NCI-H146 (cell line): ENCODE results near the gene VWA8.
"Not testable (repeated sequence)": the region's sequence is repeated elsewhere in the genome, so short reads cannot be mapped to it uniquely, and the experiment has no call there.

ENCODE experiments used
- DNase-seq: peaks from one replicate; lab custom pipeline; 2025; lab: John Stamatoyannopoulos, UW

Gene VWA8

GRCh38 chr13:41554180-41554579, 406.7 kb downstream of the VWA8 start:
- DNase-seq = no peak

DNA sequence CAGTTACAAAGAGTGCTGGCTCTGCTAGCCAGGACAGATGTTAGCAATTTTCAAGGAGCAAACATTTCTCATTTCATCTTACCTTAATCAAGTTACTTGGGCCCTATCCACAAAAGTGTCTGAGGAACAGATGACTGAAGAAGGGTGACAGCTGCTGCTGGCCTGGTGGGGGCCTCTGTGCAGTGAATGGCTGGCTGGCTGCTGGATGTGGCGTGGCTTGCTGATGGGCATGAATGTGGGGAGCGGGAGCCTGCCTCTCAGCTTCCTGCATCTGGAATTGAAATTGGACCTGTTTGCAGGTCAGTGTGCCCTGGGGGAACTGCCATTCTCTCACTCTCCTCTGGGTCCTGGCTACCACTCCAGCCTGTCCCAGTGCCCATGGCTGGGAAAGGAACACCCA, 408.9 kb downstream of the VWA8 start:
- DNase-seq = no peak

DNA sequence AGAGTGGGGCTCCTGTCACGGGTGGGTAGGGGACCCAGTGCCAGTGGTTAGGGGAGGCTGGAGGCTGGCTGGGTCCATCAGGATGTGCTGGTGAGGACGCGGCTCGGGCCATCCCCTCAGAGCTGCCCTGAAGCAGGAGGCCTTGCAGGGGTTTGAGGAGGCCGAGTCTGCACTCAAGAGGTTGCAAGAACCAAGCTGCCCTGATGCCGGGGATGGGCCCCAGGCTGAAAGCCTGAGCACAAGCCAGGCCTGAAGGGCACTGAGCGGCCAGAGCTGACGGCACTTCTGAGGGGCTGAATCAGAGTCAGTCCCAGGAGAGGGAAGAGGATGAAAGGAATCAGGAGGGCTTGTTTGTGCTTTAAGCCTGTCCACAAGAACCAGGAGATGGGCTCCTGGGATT, 410.6 kb downstream of the VWA8 start:
- no peak for DNase-seq

DNA sequence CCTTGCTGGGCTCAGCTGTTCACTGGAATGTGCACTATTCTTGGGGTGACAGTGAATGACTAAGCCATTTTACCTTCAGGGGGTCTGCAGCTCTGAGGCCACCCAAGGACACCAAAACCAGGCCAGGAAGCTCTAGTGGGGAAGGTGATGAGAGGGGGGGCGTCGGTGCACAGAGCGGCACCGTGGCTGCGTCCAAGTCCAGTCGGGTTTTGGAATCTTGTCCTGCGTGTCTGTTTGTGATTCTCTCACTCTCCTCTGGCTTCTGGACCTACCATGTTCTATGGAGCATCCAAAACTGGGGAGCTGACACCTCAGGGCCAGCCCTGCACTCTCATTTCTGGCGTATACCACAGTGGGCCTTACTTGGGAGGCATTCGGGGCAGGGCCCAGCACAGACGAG, 411.4 kb downstream of the VWA8 start:
- no peak for DNase-seq

GRCh38 chr13:41548910-41549309, 412.0 kb downstream of the VWA8 start:
- DNase-seq = no peak

DNA sequence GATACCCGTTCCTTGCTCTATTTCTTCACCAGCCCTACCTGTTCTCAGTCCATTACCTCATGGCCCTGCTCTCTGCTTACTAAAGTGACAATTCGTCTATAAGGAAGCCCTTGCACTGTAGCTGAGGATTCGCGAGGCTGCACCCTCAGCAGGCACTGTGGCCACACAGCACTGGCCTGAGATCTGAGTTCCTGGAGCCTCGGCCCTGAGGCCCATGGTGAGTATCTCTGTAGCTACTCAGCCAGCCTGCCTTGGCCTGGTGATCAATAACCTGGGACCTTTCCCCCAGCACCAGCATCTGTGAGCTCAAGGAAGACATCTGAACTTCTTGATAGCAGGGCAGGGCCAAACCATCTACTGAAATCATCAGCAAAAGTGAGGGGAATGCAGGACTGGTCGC, 412.9 kb downstream of the VWA8 start:
- no peak for DNase-seq

DNA sequence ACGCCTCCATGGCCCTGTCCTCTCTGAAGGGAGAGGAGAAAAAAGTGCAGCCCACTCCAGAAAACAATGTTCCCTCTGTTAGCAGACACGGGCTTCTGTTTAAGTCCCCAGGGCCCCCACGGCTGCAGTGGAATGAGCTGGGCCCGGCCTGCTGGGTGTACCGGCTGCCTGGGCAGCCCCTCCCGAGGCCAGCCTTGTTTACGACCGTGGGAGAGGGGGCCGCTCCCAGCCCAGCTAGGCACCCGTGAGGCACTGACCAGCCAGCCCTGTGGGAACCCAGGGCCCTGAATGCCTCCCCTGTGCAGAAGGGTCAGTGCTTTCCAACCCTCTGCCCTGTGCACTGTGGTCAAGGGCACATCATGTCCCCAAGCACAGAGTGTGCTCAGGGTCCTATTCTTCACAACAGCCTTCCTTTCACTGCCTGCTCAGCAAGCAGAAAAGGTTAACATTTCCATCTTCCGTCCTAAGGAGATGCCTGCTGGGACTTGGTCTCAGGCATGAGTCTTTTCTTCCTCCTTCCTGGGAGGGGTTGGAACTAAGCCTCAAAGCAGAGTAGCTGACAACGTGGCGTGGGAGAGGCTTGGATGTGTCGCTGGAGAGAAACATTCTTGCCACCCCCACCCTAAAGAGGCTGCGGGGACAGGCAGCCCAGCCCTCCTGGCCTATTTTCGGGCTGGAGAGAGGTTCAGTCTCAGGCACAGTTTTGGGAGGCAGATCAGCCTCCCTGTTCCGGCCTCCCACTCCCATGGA, 413.5 kb downstream of the VWA8 start:
- no peak for DNase-seq

DNA sequence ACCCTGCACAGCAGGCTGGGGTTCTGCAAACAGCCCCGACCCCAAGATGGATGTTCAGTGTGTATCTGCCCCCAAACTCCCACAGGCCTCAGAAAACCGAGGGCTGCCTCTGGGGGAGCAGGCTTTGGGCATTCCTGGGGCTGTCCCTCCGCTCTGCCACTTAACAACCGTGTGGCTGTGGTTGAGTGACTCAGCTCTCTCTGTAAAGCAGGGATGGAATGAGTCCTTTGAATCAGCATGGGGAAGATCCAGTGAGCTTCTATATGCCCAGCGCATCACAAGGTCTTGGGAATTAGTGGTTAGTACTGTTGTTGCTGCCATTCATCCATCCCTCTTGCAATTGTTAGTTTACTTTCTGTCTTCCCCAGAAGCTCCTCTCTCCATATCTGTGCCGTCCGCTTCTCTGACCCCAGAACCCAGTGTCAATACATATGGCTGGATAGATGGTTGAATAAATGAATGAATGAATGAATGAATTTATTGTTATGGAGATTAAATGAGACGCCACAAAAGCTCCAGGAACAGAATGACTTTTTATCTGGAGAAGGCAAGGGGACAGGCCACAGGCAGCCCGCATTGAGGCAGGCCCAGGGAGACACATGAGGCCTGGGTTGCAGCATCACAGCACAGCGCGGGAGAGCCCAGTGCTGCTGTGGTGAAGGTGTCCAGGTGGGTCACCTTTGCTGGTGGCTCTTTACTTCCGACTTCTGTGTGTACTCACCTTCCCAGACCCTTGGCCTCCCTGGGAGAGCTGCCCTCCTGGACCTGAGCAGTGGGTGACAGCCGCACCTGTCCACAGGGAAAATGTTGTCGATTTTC, 414.3 kb downstream of the VWA8 start:
- no peak for DNase-seq

- no peak for DNase-seq
Observed at GRCh38 chr13:41545432-41545707, 415.5 kb downstream of the VWA8 start.

GRCh38 chr13:41543664-41544300, 417.1 kb downstream of the VWA8 start:
- no peak for DNase-seq

- not testable (repeated sequence) for DNase-seq
Observed at GRCh38 chr13:41542799-41543198, 418.1 kb downstream of the VWA8 start.

DNA sequence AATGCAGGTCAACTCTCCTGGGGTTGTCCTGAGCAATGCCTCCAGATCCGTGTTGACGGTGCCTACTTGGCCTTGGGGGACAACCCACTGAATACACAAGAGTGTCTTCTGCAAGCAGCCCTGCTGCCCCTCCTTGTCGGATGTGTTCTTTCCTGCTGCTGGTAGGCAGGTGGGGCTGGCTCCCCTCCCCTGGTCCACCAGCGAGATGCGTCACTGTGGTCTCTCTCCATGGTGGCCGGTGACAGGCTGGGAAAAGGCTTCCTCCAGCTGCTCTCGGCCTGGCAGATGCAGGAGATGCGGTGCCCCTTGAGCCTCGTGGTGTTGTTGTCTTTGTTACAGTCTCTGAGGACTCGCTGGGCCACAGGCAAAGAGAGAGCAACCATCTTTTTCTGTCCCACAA, 418.6 kb downstream of the VWA8 start:
- no peak for DNase-seq

GRCh38 chr13:41541142-41541938, 419.6 kb downstream of the VWA8 start:
- DNase-seq = no peak

GRCh38 chr13:41540240-41540639, 420.7 kb downstream of the VWA8 start:
- DNase-seq = peak; percentile 41

- no peak for DNase-seq
Observed at GRCh38 chr13:41533266-41534052, 427.4 kb downstream of the VWA8 start.

GRCh38 chr13:41528021-41528420, 432.9 kb downstream of the VWA8 start:
- no peak for DNase-seq

DNA sequence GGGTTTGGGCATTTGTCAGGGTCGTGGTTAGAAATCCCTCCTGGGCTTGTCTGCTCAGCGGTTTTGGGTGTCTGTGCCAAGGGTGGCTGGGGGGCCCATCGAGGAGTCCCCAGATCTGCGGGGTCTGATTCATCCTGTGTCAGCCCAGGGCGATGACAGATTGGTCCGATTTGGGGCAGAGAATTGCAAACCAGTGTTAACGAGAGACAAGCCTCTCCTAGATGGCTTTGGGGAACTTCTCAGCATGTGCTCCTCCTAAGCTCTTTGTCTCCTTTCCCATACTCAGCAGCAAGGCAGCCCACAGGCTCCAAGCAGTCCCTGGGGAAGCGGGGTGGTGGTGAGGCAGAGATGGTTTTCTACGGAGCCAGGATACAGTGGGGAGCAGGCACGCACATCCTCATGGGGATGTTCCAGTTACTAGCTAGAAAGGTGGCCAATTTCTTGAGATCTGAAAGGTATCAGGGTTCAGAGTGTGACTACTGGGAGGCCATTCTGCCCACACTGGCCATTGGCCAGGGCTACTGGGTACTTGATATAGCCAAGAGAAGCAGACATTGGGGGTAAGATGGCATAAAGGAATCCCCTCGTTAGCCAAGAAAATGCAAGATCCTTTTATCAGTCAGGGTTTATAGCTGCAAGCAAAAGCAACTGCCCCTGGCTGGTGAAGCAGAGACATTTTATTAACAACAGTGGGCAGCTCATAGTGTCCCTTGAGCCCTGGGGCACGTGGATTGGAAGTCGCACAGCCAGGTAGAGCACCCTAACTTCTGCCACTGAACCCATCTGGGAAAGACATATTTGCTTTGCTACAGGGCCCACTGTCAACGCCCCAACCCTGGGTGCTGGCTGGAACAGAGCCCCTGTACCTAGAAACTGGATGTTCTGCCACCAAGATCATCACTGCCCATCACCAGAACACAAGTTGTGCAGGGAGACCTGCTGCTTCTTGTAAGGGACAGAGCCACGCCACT, 440.0 kb downstream of the VWA8 start:
- no peak for DNase-seq

DNA sequence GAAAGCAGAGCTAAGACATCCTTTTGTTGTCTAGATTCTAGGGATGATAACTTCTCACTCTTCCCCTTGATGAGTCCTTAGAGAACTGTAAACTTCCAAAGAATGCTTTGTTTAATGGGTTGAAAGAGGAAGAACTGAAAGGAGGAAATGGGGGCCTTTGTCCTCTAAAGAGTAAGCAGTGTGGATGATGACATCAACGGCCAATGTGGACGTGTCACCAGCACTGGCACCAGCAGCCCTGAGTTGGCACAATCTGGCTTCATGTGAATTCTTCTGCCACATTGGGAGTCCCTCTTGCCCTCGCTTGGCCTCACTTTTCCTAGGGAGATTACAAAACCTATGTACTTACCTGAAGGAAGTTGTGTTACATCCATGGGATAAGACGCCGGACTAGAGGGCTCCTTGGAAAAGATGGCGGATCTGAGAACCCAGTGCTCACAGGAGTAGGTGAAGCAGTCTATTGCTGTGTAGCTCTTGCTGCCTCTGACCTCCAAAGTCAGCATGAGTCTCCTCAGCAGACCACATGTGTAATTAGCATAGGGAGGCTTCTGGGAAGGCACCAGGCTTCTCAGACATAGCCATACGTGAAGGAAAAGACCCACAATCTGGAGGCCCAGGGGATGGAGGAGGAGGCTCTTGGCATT, 440.8 kb downstream of the VWA8 start:
- no peak for DNase-seq
